Adrenal gland (tissue), 12 donors: ENCODE data around the gene AHDC1. TPM values are rescaled to one million over a fixed set of nuclear protein-coding genes. Genes with fewer than 3 reads are reported as not detected.

Experiments
- DNase-seq, 7 donors: peaks; one replicate each; pipeline ENCODE4 v3.0.0-alpha.2; 2019 to 2020
- H3K27ac ChIP-seq, 5 donors: fragments of 200-600 bp; sonication (generic) in 4 of 5; 1 replicate in 3 of 5; 2 replicates in 2 of 5; pipeline versions ENCODE4 v1.5.1 to v1.8.0; 2016 to 2020; ENCODE audit warnings: mild to moderate bottlenecking in 1 of 5
- H3K27me3 ChIP-seq: fragments of 200-600 bp; 2 replicates; pipeline ENCODE4 v1.8.0; 2021
- H3K36me3 ChIP-seq, 2 donors: fragments of 200-600 bp; replicated peaks in 1 of 2; 1 replicate in 1 of 2; 2 replicates in 1 of 2; pipeline versions ENCODE4 v1.5.1 to v1.8.0; 2018 to 2022
- H3K4me1 ChIP-seq, 2 donors: fragments of 200-600 bp; replicated peaks in 1 of 2; 1 replicate in 1 of 2; 2 replicates in 1 of 2; pipeline versions ENCODE4 v1.5.1 to v1.8.0; 2018 to 2021
- H3K4me3 ChIP-seq, 4 donors: fragments of 200-600 bp; sonication (generic) in 3 of 4; one replicate each; pipeline ENCODE4 v1.5.1; 2016 to 2018
- H3K9me3 ChIP-seq, 3 donors: fragments of 200-600 bp; sonication (generic) in 1 of 3; replicated peaks in 1 of 3; 1 replicate in 2 of 3; 2 replicates in 1 of 3; pipeline versions ENCODE4 v1.5.1 to v1.8.0; 2016 to 2021
- POLR2A ChIP-seq, 2 donors: fragments of 450-650 bp; IDR thresholded peaks; one replicate each; pipeline ENCODE4 v1.6.1; 2017; ENCODE audit warnings: antibody characterized with exemption in 2 of 2, mild to moderate bottlenecking in 2 of 2, moderate library complexity in 1 of 2
- WGBS, 4 donors: extraction: QIAGEN DNeasy Blood & Tissue Kit in 2 of 4; methylation state at CpG; one replicate each; pipeline versions ENCODE4 v1.1.5 to v1.1.7; 2013 to 2017; 5-methylcytosine and 5-hydroxymethylcytosine counted together
- intact Hi-C, 2 donors: fragments of 100-400 bp; cut with DNase I; formaldehyde crosslinking; loops; one replicate each; pipeline versions ENCODE4 v1.14.1 to v1.15.0; 2022 to 2023
- polyA plus RNA-seq, 3 donors: library from polyadenylated mRNA; stranded (reverse); fragments of 200-250 nt in 2 of 3; fragments of 350-450 nt in 1 of 3; fragmentation: Illumina TruSeq in 1 of 3; extraction: RNeasy Lipid Tissue Mini Kit (QIAGEN cat#74804) in 1 of 3; gene quantifications; one replicate each; pipeline ENCODE4 v1.2.3, GENCODE V29; 2013 to 2014
- total RNA-seq, 9 donors: library from RNA; depleted of rRNA in 4 of 9; stranded (reverse); fragments of >200 nt in 4 of 9; fragments of 120-200 nt in 1 of 9; fragmentation: NEBNext Ultra II Directional in 1 of 9; extraction: Animal tissue kit (Norgen Biotek cat#: 25700) in 1 of 9; gene quantifications; one replicate each; pipeline versions ENCODE4 v1.1.0 to v1.2.4, GENCODE V29; 2013 to 2023
- TF ChIP-seq, protein P1 (sequence below), 6 experiments: fragments of 450-650 bp in 4 of 6; fragments of 200-600 bp in 2 of 6; sonication (generic) in 1 of 6; IDR thresholded peaks; 1 replicate in 5 of 6; 2 replicates in 1 of 6; pipeline versions ENCODE4 v1.5.1 to v1.8.0; 2016 to 2021; ENCODE audit warnings: antibody characterized with exemption in 6 of 6, mild to moderate bottlenecking in 2 of 6, moderate library complexity in 1 of 6
- donor health status: healthy with polysubstance abuse.
- donor health status: Bipolar disorder and iron deficiency.
- donor health status: DM: yes; HTN: yes; CAD: no.
- donor health status: DM: no; HTN: no; CAD: no.
- donor health status: DM: no; HTN: no; CAD: no.
- donor health status: DM: yes; HTN: yes; CAD: no.

AHDC1 gene
- total and polyA plus RNA-seq, 12 donors = 10.4 to 111 (median 61.3) TPM

GRCh38 chr1:27598295-27598687, 5.7 kb downstream of the AHDC1 start:
- 10 to 33% (median 12%) methylated on average over 1 to 3 of the region's 3 CpGs for WGBS, 4 donors
- Histone ChIP-seq H3K9me3 (no peaks in the 10 kb centered on the region), H3K27me3 (no peaks in the 10 kb centered on the region), H3K27ac (peak overlapping the region in 4 of 5 donors; percentile 65 to 96 (median 84)), H3K36me3 (no peaks in the 10 kb centered on the region), H3K4me3 (peak overlapping the region in 1 of 4 donors; percentile 43), H3K4me1 (peaks cover 88% of the 10 kb centered on the region in 2 donors)
- peak in 5 of 7 donors; percentile 50 to 69 (median 57) for DNase-seq
- intact Hi-C loops = no loop called here
- TF ChIP-seq, protein P1, sequence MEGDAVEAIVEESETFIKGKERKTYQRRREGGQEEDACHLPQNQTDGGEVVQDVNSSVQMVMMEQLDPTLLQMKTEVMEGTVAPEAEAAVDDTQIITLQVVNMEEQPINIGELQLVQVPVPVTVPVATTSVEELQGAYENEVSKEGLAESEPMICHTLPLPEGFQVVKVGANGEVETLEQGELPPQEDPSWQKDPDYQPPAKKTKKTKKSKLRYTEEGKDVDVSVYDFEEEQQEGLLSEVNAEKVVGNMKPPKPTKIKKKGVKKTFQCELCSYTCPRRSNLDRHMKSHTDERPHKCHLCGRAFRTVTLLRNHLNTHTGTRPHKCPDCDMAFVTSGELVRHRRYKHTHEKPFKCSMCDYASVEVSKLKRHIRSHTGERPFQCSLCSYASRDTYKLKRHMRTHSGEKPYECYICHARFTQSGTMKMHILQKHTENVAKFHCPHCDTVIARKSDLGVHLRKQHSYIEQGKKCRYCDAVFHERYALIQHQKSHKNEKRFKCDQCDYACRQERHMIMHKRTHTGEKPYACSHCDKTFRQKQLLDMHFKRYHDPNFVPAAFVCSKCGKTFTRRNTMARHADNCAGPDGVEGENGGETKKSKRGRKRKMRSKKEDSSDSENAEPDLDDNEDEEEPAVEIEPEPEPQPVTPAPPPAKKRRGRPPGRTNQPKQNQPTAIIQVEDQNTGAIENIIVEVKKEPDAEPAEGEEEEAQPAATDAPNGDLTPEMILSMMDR (IDR thresholded peaks at IDR 0.05) = no peak
- no peak for TF ChIP-seq POLR2A (IDR thresholded peaks at IDR 0.05)

DNA sequence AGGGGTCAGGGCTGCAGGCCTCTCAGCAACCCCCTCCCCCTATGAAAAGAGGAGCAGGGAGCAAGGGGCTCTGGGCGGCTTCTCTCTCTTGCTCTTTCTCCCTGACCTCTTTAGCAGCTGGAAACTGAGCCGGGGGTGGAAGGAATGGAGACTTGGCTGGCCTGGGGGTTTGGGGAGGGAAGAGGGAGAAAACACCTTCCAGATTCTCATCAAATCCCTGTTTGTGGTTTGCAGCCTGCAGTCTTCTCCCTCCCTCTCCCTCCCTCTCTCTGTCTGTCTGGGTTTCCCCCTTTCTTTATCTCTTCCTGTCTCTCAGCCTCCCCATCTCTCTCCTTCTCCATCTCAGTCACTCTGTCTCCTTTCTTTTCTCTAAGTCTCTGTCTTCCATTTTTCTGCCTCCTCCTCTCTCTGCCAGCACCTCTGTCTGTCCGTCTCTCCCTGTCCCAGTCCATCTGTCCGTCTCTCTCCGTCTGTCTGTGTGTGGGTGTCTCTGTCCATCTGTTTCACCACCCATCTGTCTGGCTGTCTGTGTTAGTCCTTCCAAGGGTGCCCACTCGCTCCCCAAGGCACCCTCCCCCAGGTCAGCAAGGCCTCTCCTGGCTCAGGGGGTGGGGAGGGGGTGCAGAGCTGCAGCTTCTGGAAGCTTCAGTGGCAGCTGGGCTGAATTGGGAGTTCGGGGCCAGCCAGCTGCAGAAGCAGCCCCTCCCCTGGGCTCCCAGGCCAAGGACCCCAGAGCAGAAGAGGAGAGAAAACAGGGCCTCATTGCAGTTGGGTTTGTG, 6.2 kb downstream of the AHDC1 start:
- H3K4me1 ChIP-seq = peaks cover 93 to 94% of the 10 kb centered on the region in 2 donors
- no peak for DNase-seq
- WGBS, 4 donors = 26 to 37% (median 27%) methylated on average over 6 to 7 of the region's 7 CpGs
- no peaks in the 10 kb centered on the region for H3K36me3 ChIP-seq
- intact Hi-C loops = no loop called here
- peak overlapping the region in 4 of 5 donors; percentile 14 to 96 (median 84) for H3K27ac ChIP-seq
- H3K27me3 ChIP-seq = no peaks in the 10 kb centered on the region
- H3K4me3 ChIP-seq = no peak overlapping the region
- TF ChIP-seq POLR2A (IDR thresholded peaks at IDR 0.05) = no peak
- TF ChIP-seq, protein P1 (IDR thresholded peaks at IDR 0.05) = no peak
- H3K9me3 ChIP-seq = no peaks in the 10 kb centered on the region

- Histone ChIP-seq H3K27ac (peak overlapping the region in 4 of 5 donors; percentile 0 to 96 (median 84)), H3K36me3 (no peaks in the 10 kb centered on the region), H3K27me3 (no peaks in the 10 kb centered on the region), H3K4me3 (no peak overlapping the region), H3K4me1 (peaks cover 98 to 100% of the 10 kb centered on the region in 2 donors), H3K9me3 (no peaks in the 10 kb centered on the region)
- DNase-seq = no peak
- 37 to 45% (median 39%) methylated on average over 4 of the region's 4 CpGs for whole genome bisulfite sequencing, 4 donors
- TF ChIP-seq, protein P1 (IDR thresholded peaks at IDR 0.05) = no peak
- TF ChIP-seq POLR2A (IDR thresholded peaks at IDR 0.05) = no peak
- intact Hi-C loops = no loop called here
These were observed 7.0 kb downstream of the AHDC1 start for GRCh38 chr1:27596986-27597385.

DNA sequence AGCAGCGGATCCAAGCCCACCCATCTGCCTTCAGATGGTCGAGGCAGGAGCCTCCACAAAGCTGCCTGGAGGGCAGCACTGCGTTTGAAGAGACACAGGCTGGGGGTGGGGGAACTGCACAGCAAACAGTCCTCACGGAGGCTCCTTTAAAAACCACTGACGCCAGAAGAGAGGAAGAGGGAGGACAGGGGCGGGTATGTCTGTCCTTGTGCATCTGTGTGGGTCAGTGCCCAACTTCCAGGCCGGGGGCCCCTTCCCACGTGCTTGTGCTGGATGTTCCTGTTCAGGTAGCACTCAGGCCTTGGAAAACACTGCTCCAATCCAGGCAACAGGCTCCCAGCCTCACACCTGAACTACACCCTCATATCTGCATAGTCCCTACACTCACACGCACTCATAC, 7.7 kb downstream of the AHDC1 start:
- intact Hi-C loops = no loop called here
- H3K4me3 ChIP-seq = no peak overlapping the region

More for the DNA sequence above, 7.7 kb downstream of the AHDC1 start:
- no peaks in the 10 kb centered on the region for H3K36me3 ChIP-seq
- H3K27me3 ChIP-seq = no peaks in the 10 kb centered on the region
- peaks cover 98 to 100% of the 10 kb centered on the region in 2 donors for H3K4me1 ChIP-seq
- peak overlapping the region in 4 of 5 donors; percentile 6 to 96 (median 84) for H3K27ac ChIP-seq
- WGBS, 4 donors = 11 to 27% (median 21%) methylated on average over 6 to 9 of the region's 9 CpGs
- peak in 5 of 7 donors; percentile 40 to 71 (median 59) for DNase-seq
- no peaks in the 10 kb centered on the region for H3K9me3 ChIP-seq
- TF ChIP-seq POLR2A (IDR thresholded peaks at IDR 0.05) = peak in 1 of 2 donors; percentile 21
- TF ChIP-seq, protein P1 (IDR thresholded peaks at IDR 0.05) = no peak
